HG02885 (cell line): ENCODE results near the gene SMPD1.

Experiments used
- ATAC-seq: cut with Tn5 transposase; IDR thresholded peaks from one replicate; pipeline ENCODE4 v1.9.1; 2021; ENCODE audit warnings: mild to moderate bottlenecking; ENCODE audit not compliant: unreplicated experiment, poor library complexity

SMPD1 gene

DNA sequence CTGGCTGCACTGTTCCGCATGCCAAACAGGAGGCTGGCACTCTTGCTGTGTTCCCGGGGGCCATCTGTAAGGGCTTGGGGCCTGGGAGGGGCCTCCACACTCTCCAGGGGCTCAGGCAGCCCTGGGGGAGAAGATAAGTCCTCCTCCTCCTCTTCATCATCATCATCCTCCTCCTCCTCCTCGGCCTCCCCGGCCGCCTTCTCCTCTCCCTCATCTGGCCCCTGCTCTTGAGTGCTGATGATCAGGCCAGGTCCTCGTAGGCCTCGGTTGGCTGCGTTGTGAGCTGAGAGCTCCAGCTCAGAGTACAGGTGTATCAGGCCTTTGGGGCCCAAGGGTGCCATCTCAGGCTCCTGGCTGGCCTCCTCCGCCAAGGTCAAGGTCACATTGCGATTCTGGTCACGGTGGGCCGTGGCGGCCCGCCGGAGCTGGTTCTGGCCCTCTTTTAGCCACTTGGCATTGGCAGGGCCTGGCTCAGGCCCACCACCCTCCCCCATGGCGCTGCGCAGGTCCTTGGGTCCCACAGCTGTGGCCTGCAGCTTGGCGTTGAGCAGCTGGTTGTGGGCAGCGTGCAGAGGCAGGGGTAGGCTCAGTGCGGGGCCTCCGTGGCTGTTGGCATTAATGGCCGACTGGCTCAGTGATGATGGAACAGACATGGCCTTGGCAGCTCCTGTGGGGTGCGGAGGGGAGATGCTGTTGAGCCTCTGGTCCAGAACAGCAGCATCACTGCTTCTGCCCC lies 20.6 kb downstream of the SMPD1 start:
- ATAC-seq, result no peak

DNA sequence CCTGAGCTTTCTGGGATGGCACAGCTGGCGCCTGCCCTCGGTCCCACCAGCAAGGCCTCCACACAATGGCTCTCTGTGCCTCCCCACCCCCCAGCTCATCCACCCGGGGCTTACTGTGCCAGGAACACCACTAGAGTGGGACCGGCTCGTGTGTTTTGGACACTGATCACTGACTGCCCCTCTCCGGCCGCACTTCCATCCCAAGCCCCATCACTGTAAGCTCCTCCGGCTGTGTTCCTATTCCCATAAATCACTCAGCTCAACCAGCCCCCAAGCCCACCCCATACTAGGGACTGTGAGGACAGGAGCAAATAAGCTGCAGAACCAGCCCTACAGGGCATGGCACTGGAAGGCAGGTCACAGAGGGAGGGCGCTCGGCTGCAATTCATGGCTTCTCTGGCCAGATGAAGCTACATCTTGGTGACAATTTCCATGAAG lies 21.3 kb downstream of the SMPD1 start:
- no peak for ATAC-seq

- no peak for ATAC-seq
These were observed 23.5 kb downstream of the SMPD1 start for GRCh38 chr11:6413791-6414201.

- peak; percentile 33 for ATAC-seq
These were observed 24.6 kb downstream of the SMPD1 start for GRCh38 chr11:6414874-6415328.

GRCh38 chr11:6415797-6416196 lies 25.5 kb downstream of the SMPD1 start:
- no peak for ATAC-seq

GRCh38 chr11:6417907-6418556 lies 27.8 kb downstream of the SMPD1 start:
- no peak for ATAC-seq

DNA sequence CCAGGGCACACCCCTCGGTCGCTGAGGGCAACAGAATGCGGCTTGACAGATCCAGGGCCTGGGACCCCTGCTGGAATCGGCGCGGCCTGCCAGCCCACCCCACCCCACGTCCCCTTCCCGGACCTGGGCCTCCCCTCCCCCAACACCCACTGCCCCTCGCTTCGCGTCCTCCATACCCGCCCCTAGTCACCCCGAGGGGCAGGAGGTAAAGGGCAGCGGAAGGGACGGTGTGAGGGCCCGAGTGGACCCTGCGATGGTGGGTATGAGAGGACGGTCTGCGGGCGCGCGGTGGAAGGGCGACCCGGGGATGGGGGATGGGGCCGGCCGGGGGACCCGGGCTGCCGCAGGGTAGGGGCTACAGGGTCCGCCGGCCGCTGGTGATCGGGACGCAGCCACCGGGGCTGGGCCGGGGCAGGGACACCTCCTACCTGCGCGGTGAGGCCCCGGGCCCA lies 28.3 kb downstream of the SMPD1 start:
- no peak for ATAC-seq

GRCh38 chr11:6419009-6419631 lies 28.8 kb downstream of the SMPD1 start, which contains the start of gene APBB1:
Gene APBB1 (minus strand): TSS chr11:6419094. CDS start chr11:6411347, 7,747 bp downstream.
- ATAC-seq, result peak; percentile 68

GRCh38 chr11:6420677-6421076 lies 30.4 kb downstream of the SMPD1 start:
- no peak for ATAC-seq

- ATAC-seq, result no peak
These were observed 37.2 kb downstream of the SMPD1 start for GRCh38 chr11:6427516-6427915.

DNA sequence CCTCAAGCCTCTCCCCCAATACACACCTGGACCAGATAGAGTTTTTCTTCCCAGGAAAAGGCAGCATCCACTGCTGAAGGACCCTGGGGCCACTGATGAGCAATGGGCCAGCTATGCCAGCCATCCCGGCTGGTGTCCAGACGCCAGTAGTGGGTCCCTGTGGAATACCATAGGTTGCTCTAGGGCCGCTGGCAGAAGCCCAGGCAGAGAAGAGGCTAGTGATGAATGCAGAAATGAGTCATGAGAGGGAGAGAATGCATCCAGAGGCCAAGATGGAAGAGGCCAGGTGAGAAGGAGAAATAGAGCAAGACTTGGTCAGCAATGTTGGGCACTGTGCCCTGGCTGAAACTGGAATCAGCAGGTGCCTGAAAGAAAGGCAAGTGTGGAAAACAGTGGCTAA lies 41.6 kb downstream of the SMPD1 start:
- no peak for ATAC-seq

- peak; percentile 38 for ATAC-seq
These were observed 43.9 kb downstream of the SMPD1 start for GRCh38 chr11:6433998-6434660.

- no peak for ATAC-seq
These were observed 47.1 kb downstream of the SMPD1 start for GRCh38 chr11:6437423-6437822.

DNA sequence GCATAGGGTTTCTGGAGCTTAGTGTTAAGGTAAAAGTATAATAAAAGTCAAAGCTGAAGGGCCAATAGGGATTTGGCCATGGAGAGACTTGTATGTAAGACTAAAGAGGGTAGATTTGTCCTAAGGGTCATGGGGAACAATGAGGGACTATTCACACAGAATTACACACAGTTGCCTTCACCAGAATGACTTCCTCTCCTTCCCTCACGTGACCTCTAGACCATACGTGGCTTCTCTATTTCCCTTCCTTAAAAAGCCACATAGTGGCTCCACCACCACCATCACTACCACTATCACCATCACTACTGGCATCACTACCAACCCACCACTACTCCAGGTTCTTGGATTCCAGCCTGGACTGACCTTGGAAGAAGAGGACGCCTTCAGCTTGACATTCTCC lies 47.7 kb downstream of the SMPD1 start:
- no peak for ATAC-seq

DNA sequence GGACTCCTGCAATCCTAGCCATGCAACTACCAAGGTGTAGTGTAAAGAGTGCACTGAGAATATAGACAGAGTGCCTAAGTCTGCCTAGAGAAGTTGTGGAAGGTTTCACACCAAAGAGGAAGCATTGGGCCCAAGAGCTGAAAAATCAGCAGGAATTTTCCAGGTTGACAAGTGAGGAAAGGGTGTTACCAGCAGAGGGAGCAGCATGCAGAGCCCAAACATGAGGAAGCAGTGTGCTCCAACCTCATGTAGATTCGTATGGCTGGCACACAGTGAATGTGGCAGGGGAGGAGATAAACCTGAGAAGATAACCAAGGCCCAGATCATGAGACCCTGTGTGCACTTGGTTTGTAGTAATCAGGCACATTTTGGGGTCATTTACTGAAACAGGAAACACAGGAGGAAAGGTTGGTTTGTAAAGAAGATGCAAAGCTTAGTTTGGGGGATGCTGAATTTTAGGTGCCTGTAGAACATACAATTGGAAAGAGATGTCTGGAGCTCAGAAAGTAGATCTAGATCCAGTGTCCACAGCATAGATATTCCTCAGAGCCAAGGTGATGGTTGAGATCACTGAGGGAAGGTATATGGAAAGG lies 48.8 kb downstream of the SMPD1 start:
- ATAC-seq, result no peak

DNA sequence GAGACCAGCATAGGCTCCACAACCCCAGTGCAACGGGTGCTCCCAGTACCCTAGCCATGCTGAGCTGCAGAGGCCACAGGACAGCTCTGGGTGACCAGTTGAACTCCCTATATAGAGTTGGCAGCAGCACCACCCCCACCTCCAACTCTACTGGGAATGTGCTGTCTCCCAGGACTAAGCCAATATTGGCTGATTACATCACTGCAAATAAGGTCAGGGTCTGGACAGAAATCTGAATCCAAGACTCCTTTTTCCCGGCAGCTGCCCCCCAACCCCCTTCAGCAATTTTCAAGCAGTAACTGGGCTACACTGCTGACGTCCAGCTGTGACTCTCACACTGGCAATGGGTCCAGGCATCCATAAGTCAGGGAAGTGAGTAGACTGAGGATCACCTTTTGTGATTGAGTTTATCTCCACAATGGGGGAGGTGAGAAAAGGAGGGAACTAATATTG lies 50.7 kb downstream of the SMPD1 start, which contains the start of gene HPX:
HPX (minus strand) TSS at position 82 of the 453 bp plus-strand sequence; CDS start at position 58, 24 bp downstream.
- ATAC-seq, result no peak

GRCh38 chr11:6442441-6442840 lies 52.2 kb downstream of the SMPD1 start:
- no peak for ATAC-seq

- ATAC-seq, result peak; percentile 91
These were observed 53.2 kb downstream of the SMPD1 start for GRCh38 chr11:6443269-6444003.
